LHCN-M2 (cell line): ENCODE results near the gene THADA. TPM values are rescaled to one million over a fixed set of nuclear protein-coding genes. Genes with fewer than 3 reads are reported as not detected.

ENCODE experiments used
- DNase-seq: peaks from one replicate; pipeline ENCODE4 v3.0.0-alpha.2; 2012; ENCODE audit warnings: low read depth
- total RNA-seq: library from RNA; depleted of rRNA; stranded (reverse); fragments of >200 nt; gene quantifications from 2 replicates; pipeline ENCODE4 v1.2.3, GENCODE V29; 2014

The THADA gene
- total RNA-seq, 1 experiment from 2014 or later = 20.2 TPM

- peak; percentile 73 for DNase-seq
Measured at GRCh38 chr2:43326101-43326825, 269.6 kb downstream of the THADA start.

- no peak for DNase-seq
Measured at GRCh38 chr2:43325107-43325811, 270.6 kb downstream of the THADA start.

- DNase-seq = no peak
Measured at GRCh38 chr2:43324259-43325106, 271.4 kb downstream of the THADA start.

GRCh38 chr2:43323857-43324256 lies 272.0 kb downstream of the THADA start:
- no peak for DNase-seq

GRCh38 chr2:43321446-43321845 lies 274.4 kb downstream of the THADA start:
- DNase-seq = no peak

- DNase-seq = no peak
Measured at GRCh38 chr2:43319541-43319940, 276.3 kb downstream of the THADA start.

GRCh38 chr2:43318791-43319190 lies 277.0 kb downstream of the THADA start:
- DNase-seq = no peak

GRCh38 chr2:43317680-43318079 lies 278.2 kb downstream of the THADA start:
- DNase-seq = no peak

GRCh38 chr2:43317194-43317593 lies 278.6 kb downstream of the THADA start:
- no peak for DNase-seq

GRCh38 chr2:43315482-43315881 lies 280.4 kb downstream of the THADA start:
- no peak for DNase-seq

- DNase-seq = no peak
Measured at GRCh38 chr2:43314299-43314927, 281.4 kb downstream of the THADA start.

- no peak for DNase-seq
Measured at GRCh38 chr2:43313642-43314017, 282.2 kb downstream of the THADA start.

GRCh38 chr2:43312755-43313641 lies 282.8 kb downstream of the THADA start:
- DNase-seq = peak; percentile 83

GRCh38 chr2:43311276-43311675 lies 284.6 kb downstream of the THADA start:
- peak; percentile 33 for DNase-seq

- no peak for DNase-seq
Measured at GRCh38 chr2:43309935-43310334, 285.9 kb downstream of the THADA start.

GRCh38 chr2:43307973-43308372 lies 287.9 kb downstream of the THADA start:
- DNase-seq = no peak

- no peak for DNase-seq
Measured at GRCh38 chr2:43307046-43307445, 288.8 kb downstream of the THADA start.

- no peak for DNase-seq
Measured at GRCh38 chr2:43306197-43306596, 289.6 kb downstream of the THADA start.

GRCh38 chr2:43305517-43305916 lies 290.3 kb downstream of the THADA start:
- no peak for DNase-seq

GRCh38 chr2:43305012-43305411 lies 290.8 kb downstream of the THADA start:
- no peak for DNase-seq

- no peak for DNase-seq
Measured at GRCh38 chr2:43303889-43304288, 291.9 kb downstream of the THADA start.
